Left colon (tissue), 2 donors: ENCODE measurements around the gene NUP93. TPM values are rescaled to one million over a fixed set of nuclear protein-coding genes. Genes with fewer than 3 reads are reported as not detected.

Experiments used
- ATAC-seq: fragments of 200-7000 bp; cut with Tn5 transposase; one replicate; pipeline ENCODE4 v1.9.1; 2020; ENCODE audit warnings: mild to moderate bottlenecking, moderate library complexity
- DNase-seq, 2 donors: peaks; one replicate each; pipeline ENCODE4 v3.0.0-alpha.2; 2020
- intact Hi-C, 2 donors: fragments of 100-400 bp; cut with DNase I in 1 of 2; cut with micrococcal nuclease in 1 of 2; formaldehyde crosslinking; loops; one replicate each; pipeline versions ENCODE4 v1.11.2 to v1.14.0; 2022; cut with DNase I, micrococcal nuclease
- microRNA-seq, 2 donors: library from miRNA; unstranded; fragments of <30 nt; microRNA quantifications; one replicate each; pipeline versions ENCODE4 v1.1.0 to v1.2.0, GENCODE V29; 2020
- total RNA-seq, 2 donors: library from RNA; stranded (reverse); fragmentation: NEBNext Ultra II Directional; extraction: Animal tissue kit (Norgen Biotek cat#: 25700); gene quantifications; one replicate each; pipeline ENCODE4 v1.2.1, GENCODE V29; 2021
- donor health status: DM: no; HTN: no; CAD: no.
- donor health status: DM: yes; HTN: yes; CAD: no.

Gene NUP93
- total RNA-seq, 2 donors from 2014 or later = 34.1 to 52.7 TPM

DNA sequence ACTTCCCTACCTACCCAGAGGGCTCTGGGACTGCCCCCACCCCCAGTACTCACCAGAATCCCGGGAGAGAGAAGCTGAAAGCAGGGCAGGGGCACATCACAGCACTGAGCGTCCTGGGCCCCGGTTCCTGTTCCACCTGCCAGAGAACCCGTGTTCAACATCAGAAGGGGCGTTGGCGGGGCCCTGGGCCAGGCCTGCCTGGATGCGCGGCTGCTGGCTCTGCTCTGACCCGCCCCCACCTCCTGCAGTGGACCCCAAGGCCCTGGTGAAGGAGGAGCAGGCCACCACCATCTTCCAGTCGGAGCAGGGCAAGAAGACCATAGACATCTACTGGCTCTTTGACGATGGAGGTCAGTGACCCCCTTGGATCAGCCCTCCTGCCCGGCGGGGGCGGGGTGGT lies 162.8 kb downstream of the NUP93 start:
- DNase-seq (no peak), ATAC-seq (no peak)
- intact Hi-C loops = no loop called here

- ATAC-seq (no peak), DNase-seq (no peak)
- intact Hi-C loops = no loop called here
Measured at GRCh38 chr16:56894331-56894917, 164.5 kb downstream of the NUP93 start.

DNA sequence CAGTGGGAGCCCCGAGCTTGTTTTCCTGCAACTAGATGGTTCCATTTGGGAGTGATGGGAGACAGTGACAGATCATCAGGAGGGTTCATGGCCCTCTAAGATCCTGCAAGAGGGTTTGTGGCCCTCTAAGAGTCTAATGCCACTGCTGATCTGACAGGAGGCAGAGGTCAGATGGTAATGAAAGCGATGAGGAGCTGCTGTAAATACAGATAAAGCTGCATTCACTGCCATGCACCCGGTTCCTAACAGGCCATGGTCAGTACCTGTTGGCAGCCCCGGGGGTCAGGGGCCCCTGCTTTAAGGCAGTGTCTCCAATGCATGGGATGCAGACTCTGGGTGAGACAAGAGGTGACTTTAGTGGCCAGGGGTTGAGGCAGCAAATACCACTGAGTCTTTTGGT lies 165.9 kb downstream of the NUP93 start:
- no peak for ATAC-seq
- DNase-seq = no peak
- intact Hi-C loops = no loop called here

DNA sequence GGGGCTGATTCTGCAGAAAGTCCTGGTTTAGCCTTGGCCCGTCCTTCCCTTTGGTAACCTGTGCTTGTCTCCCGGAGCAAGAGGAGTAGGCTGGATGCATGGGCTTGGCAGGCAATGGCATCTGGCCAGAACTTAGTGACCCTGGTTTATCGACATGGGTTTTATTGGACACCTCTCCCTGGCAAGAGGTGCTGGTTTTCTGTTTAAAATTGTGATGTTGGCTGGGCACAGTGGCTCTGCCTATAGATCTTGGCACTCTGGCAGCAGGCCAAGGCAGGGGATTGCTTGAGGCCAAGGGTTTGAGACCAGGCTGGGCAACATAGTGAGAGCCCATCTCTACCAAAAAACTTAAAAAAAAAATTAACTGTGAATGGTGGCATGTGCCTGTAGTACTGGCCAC lies 166.3 kb downstream of the NUP93 start:
- ATAC-seq (peak; percentile 54), DNase-seq (peak in 1 of 2 donors; percentile 31)
- intact Hi-C loops = no loop called here

DNA sequence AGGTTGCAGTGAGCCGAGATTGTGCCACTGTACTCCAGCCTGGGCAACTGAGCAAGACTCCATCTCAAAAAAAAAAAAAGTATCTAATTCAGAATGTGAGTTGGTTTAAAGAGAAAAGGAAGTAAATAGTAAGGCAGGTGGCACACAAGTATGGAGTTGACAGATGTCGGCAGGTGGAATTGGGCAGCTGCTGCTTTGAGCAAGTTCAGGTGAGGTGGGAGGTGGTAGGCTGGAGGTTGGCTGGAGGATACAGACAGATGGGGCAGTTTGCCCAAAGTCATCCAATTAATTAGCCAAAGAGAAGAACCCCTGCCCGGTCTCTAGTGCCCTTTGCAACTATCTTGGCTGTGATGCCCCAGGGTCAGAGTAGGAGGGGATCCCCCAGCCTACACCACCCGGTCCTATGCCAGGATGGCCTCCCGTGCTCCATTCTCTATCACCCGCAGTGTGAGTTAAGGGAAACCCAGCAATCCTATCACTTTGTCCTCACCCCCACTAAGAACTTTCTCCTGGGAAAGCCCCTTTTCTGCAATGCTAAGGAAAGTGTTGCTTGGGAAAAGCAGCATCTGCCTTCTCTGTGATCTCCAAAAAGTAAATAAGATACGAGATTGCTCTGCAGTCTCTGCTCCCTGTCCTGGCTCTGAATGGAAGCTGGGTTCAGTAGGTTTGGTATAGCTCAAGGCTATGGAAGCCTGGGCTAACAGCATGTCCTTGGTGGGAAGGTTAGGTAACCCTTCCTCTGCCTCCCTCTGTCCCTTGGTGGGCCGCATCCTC lies 167.3 kb downstream of the NUP93 start:
- DNase-seq (no peak), ATAC-seq (no peak)
- intact Hi-C loops = no loop called here

GRCh38 chr16:56898847-56899246 lies 168.9 kb downstream of the NUP93 start:
- intact Hi-C loops = no loop called here
- DNase-seq (no peak), ATAC-seq (no peak)

Small RNA genes lying within 50 kb of the gene (microRNA-seq; reads per million reads assigned to microRNA genes)
- gene MIR138-2 = 23.5 to 27.2 reads per million in 2 donors

Other genes starting within 250 kb of the NUP93 start
- gene BBS2, start 210.1 kb upstream of the NUP93 start, total RNA-seq = 10 to 100 TPM; 34.2 to 36.2 TPM
- not detected for gene MT4, start 165.1 kb upstream of the NUP93 start, total RNA-seq
- gene MT3, start 140.6 kb upstream of the NUP93 start, total RNA-seq = 1 to 10 TPM; 1.5 to 1.8 TPM
- gene MT2A, start 121.5 kb upstream of the NUP93 start, total RNA-seq = 100 to 1,000 TPM in 1 of 2 donors, 10 to 100 TPM in 1; 78.4 to 287 TPM
- 100 to 1,000 TPM in 1 of 2 donors, 10 to 100 TPM in 1; 64.7 to 240 TPM for gene MT1E, start 104.3 kb upstream of the NUP93 start, total RNA-seq
- 10 to 100 TPM in 1 of 2 donors, 1 to 10 TPM in 1; 5.1 to 60.6 TPM for gene MT1M, start 97.5 kb upstream of the NUP93 start, total RNA-seq
- gene MT1A, start 91.5 kb upstream of the NUP93 start, total RNA-seq = 1 to 10 TPM; 4.7 to 5.1 TPM
- not detected for gene MT1B, start 78.2 kb upstream of the NUP93 start, total RNA-seq
- 10 to 100 TPM in 1 of 2 donors, 1 to 10 TPM in 1; 9.0 to 71.2 TPM for gene MT1F, start 72.2 kb upstream of the NUP93 start, total RNA-seq
- gene MT1G, start 62.1 kb upstream of the NUP93 start, total RNA-seq = 100 to 1,000 TPM in 1 of 2 donors, 10 to 100 TPM in 1; 22.4 to 484 TPM
- 10 to 100 TPM in 1 of 2 donors, 1 to 10 TPM in 1; 3.3 to 80.9 TPM for gene MT1H, start 60.3 kb upstream of the NUP93 start, total RNA-seq
- gene MT1X, start 47.7 kb upstream of the NUP93 start, total RNA-seq = 10 to 100 TPM; 29.5 to 63.4 TPM
- under 1 TPM in 1 of 2 donors, not detected in 1; 0.11 TPM for gene SLC12A3, start 135.1 kb downstream of the NUP93 start, total RNA-seq
- gene HERPUD1, start 202.0 kb downstream of the NUP93 start, total RNA-seq = 100 to 1,000 TPM; 156 to 184 TPM
- gene CETP, start 231.8 kb downstream of the NUP93 start, total RNA-seq = under 1 TPM in 1 of 2 donors, not detected in 1; 0.28 TPM